H1 (cell line): ENCODE data around the gene TBCD. TPM values are rescaled to one million over a fixed set of nuclear protein-coding genes. Genes with fewer than 3 reads are reported as not detected.

Experiments
- CTCF ChIA-PET: fragments of 300-600 bp; sonication (Branson Sonifier 250); formaldehyde crosslinking; loops from one replicate; lab custom pipeline; 2021; ENCODE audit not compliant: partially characterized antibody; lab: Charles Lee
- POLR2A ChIA-PET: fragments of 300-600 bp; sonication (Branson Sonifier 250); formaldehyde crosslinking; loops from one replicate; lab custom pipeline; 2021; ENCODE audit warnings: inconsistent platforms; ENCODE audit not compliant: partially characterized antibody; lab: Charles Lee
- DNase-seq, 2 experiments: peaks; one replicate each; pipeline versions ENCODE4 v3.0.0 to v3.0.0-alpha.2; 2010 to 2022; ENCODE audit warnings: low spot score in 2 of 2, low read depth in 1 of 2, mixed read lengths in 1 of 2
- FAIRE-seq: peaks from 2 replicates; lab custom pipeline; 2011; peaks lifted over from hg19 to GRCh38; lab: Jason Lieb, UNC
- H2AFZ ChIP-seq: 2 replicates; pipeline ENCODE4 v1.8.1; 2012; ENCODE audit warnings: low read length, inconsistent platforms
- H2AK5ac ChIP-seq: 2 replicates; pipeline ENCODE4 v1.6.1; 2013; ENCODE audit warnings: low read depth, low read length
- H2BK120ac ChIP-seq: replicated peaks from 2 replicates; pipeline ENCODE3; 2013; ENCODE audit warnings: low read depth, low read length, inconsistent platforms
- H2BK12ac ChIP-seq: 2 replicates; pipeline ENCODE4 v1.6.1; 2013; ENCODE audit warnings: low read depth, low read length
- H2BK15ac ChIP-seq: 2 replicates; pipeline ENCODE4 v1.6.1; 2013; ENCODE audit warnings: low read length
- H2BK20ac ChIP-seq: 2 replicates; pipeline ENCODE4 v1.6.1; 2013; ENCODE audit warnings: low read length
- H2BK5ac ChIP-seq: 2 replicates; pipeline ENCODE4 v1.6.1; 2013; ENCODE audit warnings: low read depth, low read length
- H3K14ac ChIP-seq: 2 replicates; pipeline ENCODE4 v1.6.1; 2013; ENCODE audit warnings: inconsistent platforms; ENCODE audit not compliant: insufficient read length
- H3K18ac ChIP-seq: 2 replicates; pipeline ENCODE4 v1.6.1; 2013; ENCODE audit warnings: low read length; ENCODE audit errors: extremely low read depth
- H3K23ac ChIP-seq: 2 replicates; pipeline ENCODE4 v1.6.1; 2013; ENCODE audit warnings: inconsistent platforms; ENCODE audit not compliant: insufficient read length
- H3K23me2 ChIP-seq: 2 replicates; pipeline ENCODE4 v1.6.1; 2013; ENCODE audit warnings: low read depth, low read length
- H3K27ac ChIP-seq: 2 replicates; pipeline ENCODE4 v1.6.1; 2011; ENCODE audit warnings: low read depth, low read length, inconsistent platforms
- H3K27me3 ChIP-seq, 4 experiments: replicated peaks in 1 of 4; 1 replicate in 1 of 4; 2 replicates in 3 of 4; pipeline versions ENCODE4 v1.6.1 to v1.8.1; 2011 to 2013; ENCODE audit warnings: low read length in 3 of 4, mild to moderate bottlenecking in 3 of 4, inconsistent platforms in 2 of 4, mixed read lengths in 2 of 4, moderate library complexity in 1 of 4; ENCODE audit not compliant: control insufficient read depth in 3 of 4, insufficient read depth in 3 of 4; ENCODE audit errors: extremely low read depth in 1 of 4
- H3K36me3 ChIP-seq, 4 experiments: 2 replicates each; pipeline versions ENCODE4 v1.6.1 to v1.8.1; 2011 to 2013; ENCODE audit warnings: mild to moderate bottlenecking in 4 of 4, low read length in 3 of 4, moderate library complexity in 2 of 4, control low read depth in 1 of 4, inconsistent platforms in 1 of 4; ENCODE audit not compliant: insufficient read depth in 4 of 4, control insufficient read depth in 2 of 4
- H3K4ac ChIP-seq: replicated peaks from 2 replicates; pipeline ENCODE3; 2013; ENCODE audit warnings: low read length, low read depth, mixed read lengths, inconsistent platforms; ENCODE audit not compliant: insufficient read length
- H3K4me1 ChIP-seq, 4 experiments: replicated peaks in 1 of 4; 1 replicate in 1 of 4; 2 replicates in 3 of 4; pipeline versions ENCODE4 v1.6.1 to v1.8.1; 2011 to 2013; ENCODE audit warnings: low read length in 3 of 4, inconsistent platforms in 2 of 4, mixed read lengths in 1 of 4; ENCODE audit not compliant: insufficient read depth in 4 of 4, control insufficient read depth in 3 of 4
- H3K4me2 ChIP-seq, 2 experiments: 2 replicates each; pipeline versions ENCODE4 v1.6.1 to v1.8.1; 2011 to 2013; ENCODE audit warnings: low read depth in 2 of 2, low read length in 2 of 2, control low read depth in 1 of 2, inconsistent platforms in 1 of 2, mild to moderate bottlenecking in 1 of 2; ENCODE audit not compliant: insufficient read depth in 1 of 2
- H3K4me3 ChIP-seq, 4 experiments: fragments of 200-600, 300-600 bp in 1 of 4; sonication (generic), shearing (Covaris generic), sonication (Bioruptor Twin) in 1 of 4; 2 replicates each; pipeline versions ENCODE4 v1.5.1 to v1.8.1; 2011 to 2016; ENCODE audit warnings: low read length in 4 of 4, low read depth in 3 of 4, control low read depth in 2 of 4, inconsistent platforms in 2 of 4, mild to moderate bottlenecking in 2 of 4, mixed read lengths in 1 of 4, moderate library complexity in 1 of 4; ENCODE audit not compliant: insufficient read depth in 2 of 4; ENCODE audit errors: extremely low read depth in 1 of 4
- H3K56ac ChIP-seq: replicated peaks from 2 replicates; pipeline ENCODE3; 2013; ENCODE audit warnings: low read depth, mild to moderate bottlenecking, mixed read lengths, low read length, inconsistent platforms; ENCODE audit not compliant: insufficient read length
- H3K79me1 ChIP-seq: 2 replicates; pipeline ENCODE4 v1.6.1; 2013; ENCODE audit warnings: low read depth, low read length, control low read depth
- H3K79me2 ChIP-seq, 2 experiments: 2 replicates each; pipeline versions ENCODE4 v1.6.1 to v1.8.1; 2012 to 2013; ENCODE audit warnings: low read length in 2 of 2, mild to moderate bottlenecking in 2 of 2, inconsistent platforms in 1 of 2; ENCODE audit not compliant: insufficient read depth in 2 of 2, control insufficient read depth in 1 of 2
- H3K9ac ChIP-seq, 4 experiments: replicated peaks in 1 of 4; 1 replicate in 1 of 4; 2 replicates in 3 of 4; pipeline versions ENCODE4 v1.6.1 to v1.8.1; 2011 to 2013; ENCODE audit warnings: low read depth in 3 of 4, low read length in 3 of 4, control low read depth in 2 of 4, mild to moderate bottlenecking in 2 of 4, moderate library complexity in 2 of 4, inconsistent platforms in 1 of 4; ENCODE audit errors: extremely low read depth in 1 of 4
- H3K9me3 ChIP-seq, 2 experiments: 2 replicates each; pipeline versions ENCODE4 v1.6.1 to v1.8.1; 2012 to 2013; ENCODE audit warnings: mild to moderate bottlenecking in 2 of 2, moderate library complexity in 2 of 2, control low read depth in 1 of 2, inconsistent platforms in 1 of 2, low read depth in 1 of 2, low read length in 1 of 2, mixed read lengths in 1 of 2; ENCODE audit not compliant: insufficient read depth in 2 of 2
- H4K20me1 ChIP-seq, 2 experiments: replicated peaks in 1 of 2; 2 replicates each; pipeline versions ENCODE3 to v1.8.1; 2011 to 2013; ENCODE audit warnings: inconsistent platforms in 2 of 2, low read length in 2 of 2, mild to moderate bottlenecking in 1 of 2; ENCODE audit not compliant: insufficient read depth in 2 of 2, control insufficient read depth in 1 of 2
- H4K5ac ChIP-seq: 2 replicates; pipeline ENCODE4 v1.6.1; 2013; ENCODE audit warnings: low read length, low read depth, mixed read lengths, inconsistent platforms; ENCODE audit not compliant: insufficient read length
- H4K8ac ChIP-seq: 2 replicates; pipeline ENCODE4 v1.8.0; 2013; ENCODE audit warnings: mild to moderate bottlenecking, moderate library complexity, low read length, inconsistent platforms; ENCODE audit not compliant: insufficient read depth; ENCODE audit errors: extremely low read depth
- H4K91ac ChIP-seq: replicated peaks from 2 replicates; pipeline ENCODE3; 2013; ENCODE audit warnings: low read length, mixed read lengths, inconsistent platforms; ENCODE audit not compliant: insufficient read length
- ATF3 ChIP-seq: IDR thresholded peaks from 2 replicates; pipeline ENCODE4 v1.6.1; 2011; ENCODE audit warnings: low read depth, mild to moderate bottlenecking, low read length; ENCODE audit not compliant: insufficient read depth
- CBX5 ChIP-seq: fragments of 300-800, 300-1000 bp; sonication (generic); IDR thresholded peaks from 2 replicates; pipeline ENCODE4 v1.7.1; 2016; ENCODE audit warnings: antibody characterized with exemption, low read length, low read depth
- CHD2 ChIP-seq: IDR thresholded peaks from 2 replicates; pipeline ENCODE4 v1.6.1; 2012; ENCODE audit warnings: low read length, improper control_type of control experiment
- CTBP2 ChIP-seq: IDR thresholded peaks from 2 replicates; pipeline ENCODE4 v1.7.0; 2011; ENCODE audit warnings: borderline replicate concordance, mild to moderate bottlenecking, moderate library complexity, mixed read lengths, low read length; ENCODE audit not compliant: insufficient read depth, insufficient read length
- E2F6 ChIP-seq: IDR thresholded peaks from 2 replicates; pipeline ENCODE4 v1.6.1; 2012; ENCODE audit warnings: inconsistent platforms
- FOSL1 ChIP-seq: IDR thresholded peaks from 2 replicates; pipeline ENCODE4 v1.6.1; 2011; ENCODE audit warnings: mild to moderate bottlenecking, low read depth, low read length, moderate library complexity; ENCODE audit not compliant: insufficient read depth
- GABPA ChIP-seq: IDR thresholded peaks from 2 replicates; pipeline ENCODE4 v1.6.1; 2011; ENCODE audit warnings: mild to moderate bottlenecking, low read length, moderate library complexity, borderline replicate concordance; ENCODE audit not compliant: insufficient read depth
- GTF2F1 ChIP-seq: IDR thresholded peaks from 2 replicates; pipeline ENCODE4 v1.6.1; 2012; ENCODE audit warnings: low read depth, low read length, improper control_type of control experiment, borderline replicate concordance
- NANOG ChIP-seq: IDR thresholded peaks from 2 replicates; pipeline ENCODE4 v1.6.1; 2011; ENCODE audit warnings: low read length, low read depth, mild to moderate bottlenecking, inconsistent platforms; ENCODE audit not compliant: insufficient read depth, poor library complexity, severe bottlenecking
- RFX5 ChIP-seq: IDR thresholded peaks from 2 replicates; pipeline ENCODE4 v1.6.1; 2011; ENCODE audit warnings: low read depth, low read length, improper control_type of control experiment, borderline replicate concordance
- RXRA ChIP-seq: IDR thresholded peaks from 2 replicates; pipeline ENCODE4 v1.6.1; 2011; ENCODE audit warnings: low read depth, mild to moderate bottlenecking, low read length, moderate library complexity; ENCODE audit not compliant: insufficient read depth
- WGBS, 2 experiments: shearing (Covaris generic) in 1 of 2; methylation state at CpG; one replicate each; pipeline versions ENCODE4 v1.1.6 to v1.1.7; 2013 to 2015; ENCODE audit warnings: low lambda C conversion rate in 2 of 2, mixed read lengths in 2 of 2, inconsistent platforms in 1 of 2, low coverage in 1 of 2, missing lambda C conversion rate in 1 of 2; ENCODE audit not compliant: insufficient replicate concordance in 2 of 2, insufficient coverage in 1 of 2, insufficient read length in 1 of 2; ENCODE audit errors: extremely low coverage in 1 of 2, missing lambda C conversion rate in 1 of 2; 5-methylcytosine and 5-hydroxymethylcytosine counted together
- polyA plus RNA-seq, 7 experiments: library from polyadenylated mRNA; depleted of rRNA in 3 of 7; stranded (reverse) in 5 of 7; unstranded in 2 of 7; fragments of >200 nt in 5 of 7; fragments of 200-250 nt in 2 of 7; gene quantifications; 1 replicate in 5 of 7; 2 replicates in 1 of 7; 4 replicates in 1 of 7; pipeline versions ENCODE4 v1.2.1 to v1.2.3, GENCODE V29; 2011 to 2013; ENCODE audit warnings: missing spikeins in 2 of 7, mixed read lengths in 2 of 7
- total RNA-seq: library from RNA; stranded (reverse); fragmentation: NEBNext Ultra II Directional; extraction: Animal tissue kit (Norgen Biotek cat#: 25700); gene quantifications from 2 replicates; pipeline ENCODE4 v1.2.1, GENCODE V29; 2021

The TBCD gene
- total and polyA plus RNA-seq, 2 of the 8 experiments (the other 6 are each of a cell fraction or from before 2014, with no cell fraction given): 118 to 162 TPM

- Histone ChIP-seq H4K8ac (no peak overlapping the region), H2AK5ac (no peak overlapping the region), H3K79me2 (no peaks in the 10 kb centered on the region), H2BK5ac (no peak overlapping the region), H3K27ac (no peak overlapping the region), H4K20me1 (peaks cover 2 to 7% of the 10 kb centered on the region in 2 experiments), H3K36me3 (peaks cover 0 to 4% (median 0%) of the 10 kb centered on the region in 4 experiments; a peak in 2 of 8 replicates), H3K23ac (no peak overlapping the region), H2BK120ac (no peak overlapping the region), H2AFZ (no peak overlapping the region), H3K79me1 (peaks cover 3% of the 10 kb centered on the region; the same call in 1 of the 2 replicates), H3K18ac (no peak overlapping the region), H3K4ac (no peak overlapping the region), H3K9ac (no peak overlapping the region), H2BK15ac (no peak overlapping the region), H3K56ac (no peak overlapping the region), H3K27me3 (no peaks in the 10 kb centered on the region), H3K4me1 (peaks cover 0 to 12% (median 7%) of the 10 kb centered on the region in 4 experiments; a peak in 5 of 7 replicates), H3K23me2 (no peaks in the 10 kb centered on the region), H4K5ac (no peak overlapping the region), H3K4me2 (no peak overlapping the region), H3K14ac (no peak overlapping the region), H2BK12ac (no peak overlapping the region), H4K91ac (no peak overlapping the region), H3K4me3 (no peak overlapping the region), H3K9me3 (no peaks in the 10 kb centered on the region), H2BK20ac (no peak overlapping the region)
- TF ChIP-seq RFX5 (no peak), GABPA (no peak), ATF3 (no peak), CBX5 (no peak), GTF2F1 (no peak), CTBP2 (no peak), NANOG (no peak), RXRA (no peak), E2F6 (no peak), CHD2 (no peak), FOSL1 (no peak)
- no peak for FAIRE-seq
- 87% methylated on average over 9 of the region's 9 CpGs; no CpG with 5 or more reads in 1 of the 2 experiments for WGBS, 2 experiments
- no peak for DNase-seq
- POLR2A ChIA-PET: interaction anchor here (0.5 to 1.0 kb wide), 3 partner anchors 10 to 954 kb away, joined by 3 read pairs; no protein-coding TSS in a partner anchor
- CTCF ChIA-PET: interaction anchor here (0.7 to 5.3 kb wide), 7 partner anchors 9 to 82 kb away, joined by 3 to 18 read pairs (median 10); no protein-coding TSS in a partner anchor
These were observed 83.3 kb downstream of the TBCD start for GRCh38 chr17:82835122-82835521.
